ENCODE measurements around the gene OLFM1. TPM values are rescaled to one million over a fixed set of nuclear protein-coding genes. Genes with fewer than 3 reads are reported as not detected.

OLFM1 gene
- total RNA-seq, 4 donors from 2014 or later: 3.4 to 8.5 (median 6.7) TPM

DNA sequence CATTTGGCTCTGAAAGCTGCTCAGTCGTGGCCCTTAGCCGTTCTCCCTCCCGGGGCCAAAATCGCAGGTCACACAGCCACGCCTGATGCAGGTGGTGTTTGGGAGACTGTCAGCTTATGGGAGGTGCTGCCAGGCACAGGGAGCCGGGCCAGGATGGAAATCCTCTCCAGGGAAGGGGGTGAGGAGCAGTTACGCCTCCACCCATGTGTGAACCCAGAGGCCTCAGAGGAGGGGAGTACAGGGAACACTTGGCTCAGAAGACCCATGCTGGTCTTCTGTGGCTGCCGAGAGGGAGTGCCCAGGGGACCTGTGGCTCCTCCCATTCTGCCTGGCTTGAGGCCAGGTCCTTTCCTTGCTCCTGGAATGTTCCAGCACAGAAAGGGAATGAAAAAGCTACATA lies 3.6 kb upstream of the OLFM1 start:
- TF ChIP-seq, protein P1, sequence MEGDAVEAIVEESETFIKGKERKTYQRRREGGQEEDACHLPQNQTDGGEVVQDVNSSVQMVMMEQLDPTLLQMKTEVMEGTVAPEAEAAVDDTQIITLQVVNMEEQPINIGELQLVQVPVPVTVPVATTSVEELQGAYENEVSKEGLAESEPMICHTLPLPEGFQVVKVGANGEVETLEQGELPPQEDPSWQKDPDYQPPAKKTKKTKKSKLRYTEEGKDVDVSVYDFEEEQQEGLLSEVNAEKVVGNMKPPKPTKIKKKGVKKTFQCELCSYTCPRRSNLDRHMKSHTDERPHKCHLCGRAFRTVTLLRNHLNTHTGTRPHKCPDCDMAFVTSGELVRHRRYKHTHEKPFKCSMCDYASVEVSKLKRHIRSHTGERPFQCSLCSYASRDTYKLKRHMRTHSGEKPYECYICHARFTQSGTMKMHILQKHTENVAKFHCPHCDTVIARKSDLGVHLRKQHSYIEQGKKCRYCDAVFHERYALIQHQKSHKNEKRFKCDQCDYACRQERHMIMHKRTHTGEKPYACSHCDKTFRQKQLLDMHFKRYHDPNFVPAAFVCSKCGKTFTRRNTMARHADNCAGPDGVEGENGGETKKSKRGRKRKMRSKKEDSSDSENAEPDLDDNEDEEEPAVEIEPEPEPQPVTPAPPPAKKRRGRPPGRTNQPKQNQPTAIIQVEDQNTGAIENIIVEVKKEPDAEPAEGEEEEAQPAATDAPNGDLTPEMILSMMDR (IDR thresholded peaks at IDR 0.05 in 4 of 5, conservative IDR thresholded peaks at IDR 0.05 in 1 of 5): no peak
- TF ChIP-seq POLR2A (IDR thresholded peaks at IDR 0.05): no peak
- Histone ChIP-seq H3K9me3 (no peaks in the 10 kb centered on the region), H3K4me3 (no peak overlapping the region), H3K36me3 (no peaks in the 10 kb centered on the region), H3K4me1 (peaks cover 14 to 25% of the 10 kb centered on the region in 2 donors), H3K27ac (no peak overlapping the region), H3K27me3 (peaks cover 17 to 26% (median 18%) of the 10 kb centered on the region in 3 donors)
- ATAC-seq (no peak), DNase-seq (no peak)
- in situ Hi-C loops (cut with MboI; ENCODE audit: low sequenced_read_pairs in 4 of 4): loop anchor here in 3 of 4 donors (10.0 to 25.0 kb wide), 3 partner anchors 261 to 331 kb away; no protein-coding TSS in a partner anchor
- intact Hi-C loops (cut with DNase I; ENCODE audit: low total_unique reads): no loop called here

DNA sequence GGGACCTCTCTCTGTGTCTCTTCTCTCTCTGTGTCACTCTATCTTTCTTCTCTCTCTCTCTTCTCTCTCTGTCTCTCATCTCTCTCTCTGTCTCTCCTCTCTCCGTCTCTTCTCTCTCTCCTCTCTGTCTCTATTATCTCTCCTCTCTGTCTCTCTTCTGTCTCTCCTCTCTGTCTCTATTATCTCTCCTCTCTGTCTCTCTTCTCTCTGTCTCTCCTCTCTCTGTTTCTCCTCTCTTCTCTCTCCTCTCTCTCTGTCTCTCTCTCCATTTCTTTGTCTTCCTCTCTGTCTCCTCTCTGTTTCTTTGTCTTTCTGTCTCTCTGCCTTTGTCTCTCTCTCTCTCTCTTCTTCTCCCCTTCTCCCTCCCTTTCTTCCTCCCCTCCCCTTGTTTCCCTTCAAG lies 3.2 kb upstream of the OLFM1 start:
- in situ Hi-C loops (cut with MboI; ENCODE audit: low sequenced_read_pairs in 4 of 4) (loop anchor here in 3 of 4 donors (10.0 to 25.0 kb wide), 3 partner anchors 261 to 331 kb away; no protein-coding TSS in a partner anchor), intact Hi-C loops (cut with DNase I; ENCODE audit: low total_unique reads) (no loop called here)
- DNase-seq (no peak), ATAC-seq (no peak)
- no peaks in the 10 kb centered on the region for H3K9me3 ChIP-seq
- H3K4me1 ChIP-seq: peaks cover 14 to 29% of the 10 kb centered on the region in 2 donors
- H3K36me3 ChIP-seq: no peaks in the 10 kb centered on the region
- no peak overlapping the region for H3K4me3 ChIP-seq
- peaks cover 21 to 31% (median 22%) of the 10 kb centered on the region in 3 donors for H3K27me3 ChIP-seq
- H3K27ac ChIP-seq: no peak overlapping the region
- no peak for TF ChIP-seq POLR2A (IDR thresholded peaks at IDR 0.05)
- TF ChIP-seq, protein P1 (IDR thresholded peaks at IDR 0.05 in 4 of 5, conservative IDR thresholded peaks at IDR 0.05 in 1 of 5): no peak

DNA sequence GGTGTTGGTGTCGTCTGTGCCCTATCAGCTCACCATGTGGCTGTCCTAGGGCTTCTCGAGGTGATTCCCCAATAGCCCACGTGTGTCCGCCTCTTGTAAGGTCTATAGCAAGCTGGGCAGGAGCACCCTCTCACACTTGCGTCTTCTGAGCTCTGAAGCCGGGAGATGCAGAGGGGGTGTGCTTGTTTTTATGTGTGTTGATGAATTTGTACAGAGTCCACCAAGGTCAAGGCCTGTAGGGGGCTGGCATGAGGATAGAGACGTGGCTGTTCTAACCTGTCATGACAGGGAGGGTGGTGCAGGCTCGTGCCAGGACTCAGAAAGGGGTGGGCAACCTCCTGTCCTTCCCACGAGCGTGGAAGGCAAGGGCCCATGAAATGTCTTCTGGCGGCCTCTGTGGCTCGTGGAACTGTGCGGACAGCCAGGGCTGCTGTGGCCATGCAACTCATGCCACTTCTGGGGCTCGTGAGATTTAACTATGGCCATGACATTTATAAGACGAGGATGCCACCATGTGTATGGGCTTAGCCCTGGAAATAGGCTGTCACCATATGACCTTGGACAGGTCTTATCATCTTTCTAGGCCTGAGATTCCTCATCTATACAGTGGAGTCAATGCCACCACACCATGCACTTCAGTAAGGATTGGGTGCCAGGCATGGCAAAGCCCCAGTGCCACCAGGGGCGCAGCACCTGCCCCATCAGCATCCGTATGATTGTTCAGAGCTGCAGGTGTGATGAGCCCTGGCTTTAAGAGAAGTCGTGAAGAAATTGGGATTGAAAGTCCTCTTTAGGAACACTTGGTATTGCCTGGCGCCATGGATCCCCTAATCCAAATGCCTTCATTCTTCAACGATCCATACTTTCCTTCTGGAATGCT lies 2.3 kb upstream of the OLFM1 start:
- intact Hi-C loops (cut with DNase I; ENCODE audit: low total_unique reads): loop anchor here (5.0 kb wide), 1 partner anchor 52 kb away; no protein-coding TSS in a partner anchor

GRCh38 chr9:135085830-135086546 lies 1.5 kb upstream of the OLFM1 start:
- TF ChIP-seq POLR2A (IDR thresholded peaks at IDR 0.05): no peak
- TF ChIP-seq, protein P1 (IDR thresholded peaks at IDR 0.05 in 4 of 5, conservative IDR thresholded peaks at IDR 0.05 in 1 of 5): peak; percentile 90 to 97 (median 92)
- Histone ChIP-seq H3K27ac (peak overlapping the region in 1 of 4 donors; percentile 38), H3K4me3 (peak overlapping the region; percentile 19 to 60 (median 40)), H3K9me3 (no peaks in the 10 kb centered on the region), H3K36me3 (no peaks in the 10 kb centered on the region), H3K27me3 (peaks cover 23 to 39% (median 33%) of the 10 kb centered on the region in 3 donors), H3K4me1 (peaks cover 14 to 28% of the 10 kb centered on the region in 2 donors)
- peak; percentile 30 to 63 for DNase-seq
- intact Hi-C loops (cut with DNase I; ENCODE audit: low total_unique reads) (loop anchor here (1.0 to 5.0 kb wide), 5 partner anchors 51 to 326 kb away; no protein-coding TSS in a partner anchor), in situ Hi-C loops (cut with MboI; ENCODE audit: low sequenced_read_pairs in 4 of 4) (loop anchor here (5.0 to 25.0 kb wide), 5 partner anchors 259 to 329 kb away; no protein-coding TSS in a partner anchor)
- peak; percentile 55 to 65 for ATAC-seq

More for the DNA sequence above, 2.3 kb upstream of the OLFM1 start:
- Histone ChIP-seq H3K27ac (no peak overlapping the region), H3K4me3 (no peak overlapping the region), H3K27me3 (peaks cover 23 to 39% (median 31%) of the 10 kb centered on the region in 3 donors), H3K36me3 (no peaks in the 10 kb centered on the region), H3K9me3 (no peaks in the 10 kb centered on the region), H3K4me1 (peaks cover 14 to 30% of the 10 kb centered on the region in 2 donors)
- ATAC-seq: no peak
- DNase-seq: no peak
- no peak for TF ChIP-seq POLR2A (IDR thresholded peaks at IDR 0.05)
- in situ Hi-C loops (cut with MboI; ENCODE audit: low sequenced_read_pairs in 4 of 4): loop anchor here (5.0 to 25.0 kb wide), 5 partner anchors 260 to 330 kb away; no protein-coding TSS in a partner anchor

Data from gastrocnemius medialis (tissue), 4 donors.